ENCODE measurements around the gene LTF. TPM values are rescaled to one million over a fixed set of nuclear protein-coding genes. Genes with fewer than 3 reads are reported as not detected.
"Not testable (repeated sequence)": the region's sequence is repeated elsewhere in the genome, so short reads cannot be mapped to it uniquely, and the experiment has no call there.

Gene LTF
- total RNA-seq, 1 donor = not detected

GRCh38 chr3:46496746-46497555, 32.2 kb upstream of the LTF start:
- TF ChIP-seq CTCF (IDR thresholded peaks at IDR 0.05; ENCODE audit: insufficient read depth, low read length) = peak; percentile 22
- DNase-seq (ENCODE audit: low read depth) = no peak

GRCh38 chr3:46495901-46496456, 31.3 kb upstream of the LTF start:
- TF ChIP-seq CTCF (IDR thresholded peaks at IDR 0.05; ENCODE audit: insufficient read depth, low read length) = no peak
- DNase-seq (ENCODE audit: low read depth) = peak; percentile 84
- no peak overlapping the region for H3K4me3 ChIP-seq (ENCODE audit: low read depth, low read length)

More at GRCh38 chr3:46496746-46497555, 32.2 kb upstream of the LTF start:
- H3K4me3 ChIP-seq (ENCODE audit: low read depth, low read length) = no peak overlapping the region

GRCh38 chr3:46494491-46494890, 29.8 kb upstream of the LTF start:
- not testable (repeated sequence) for H3K4me3 ChIP-seq (ENCODE audit: low read depth, low read length); DNase-seq (ENCODE audit: low read depth)

- no peak for DNase-seq (ENCODE audit: low read depth)
- no peak overlapping the region for H3K4me3 ChIP-seq (ENCODE audit: low read depth, low read length)
- TF ChIP-seq CTCF (IDR thresholded peaks at IDR 0.05; ENCODE audit: insufficient read depth, low read length) = no peak
Measured at GRCh38 chr3:46492890-46493547, 28.3 kb upstream of the LTF start.

GRCh38 chr3:46491089-46492070, 26.7 kb upstream of the LTF start:
- no peak overlapping the region for H3K4me3 ChIP-seq (ENCODE audit: low read depth, low read length)
- peak; percentile 58 for DNase-seq (ENCODE audit: low read depth)
- TF ChIP-seq CTCF (IDR thresholded peaks at IDR 0.05; ENCODE audit: insufficient read depth, low read length) = no peak

GRCh38 chr3:46490338-46491084, 25.8 kb upstream of the LTF start:
- no peak for TF ChIP-seq CTCF (IDR thresholded peaks at IDR 0.05; ENCODE audit: insufficient read depth, low read length)
- DNase-seq (ENCODE audit: low read depth) = peak; percentile 89
- H3K4me3 ChIP-seq (ENCODE audit: low read depth, low read length) = no peak overlapping the region
